Stomach smooth muscle (tissue), 2 donors: Measurements from ENCODE around the gene GET4.

ENCODE experiments used
- H3K27ac ChIP-seq: one replicate; pipeline ENCODE4 v1.7.0; 2013; ENCODE audit warnings: mild to moderate bottlenecking, low read length, inconsistent platforms
- H3K27me3 ChIP-seq, 2 donors: one replicate each; pipeline ENCODE4 v1.7.0; 2013; ENCODE audit warnings: low read length in 2 of 2; ENCODE audit not compliant: insufficient read depth in 2 of 2, control insufficient read depth in 1 of 2
- H3K36me3 ChIP-seq, 2 donors: one replicate each; pipeline ENCODE4 v1.7.0; 2013; ENCODE audit warnings: low read length in 2 of 2; ENCODE audit not compliant: control insufficient read depth in 2 of 2, insufficient read depth in 2 of 2
- H3K4me1 ChIP-seq: one replicate; pipeline ENCODE4 v1.7.0; 2013; ENCODE audit warnings: low read length; ENCODE audit not compliant: control insufficient read depth, insufficient read depth
- H3K4me3 ChIP-seq, 2 donors: one replicate each; pipeline ENCODE4 v1.7.0; 2013; ENCODE audit warnings: low read length in 2 of 2
- H3K9ac ChIP-seq, 2 donors: one replicate each; pipeline ENCODE4 v1.7.0; 2013; ENCODE audit warnings: low read length in 2 of 2, mild to moderate bottlenecking in 1 of 2
- H3K9me3 ChIP-seq, 2 donors: one replicate each; pipeline ENCODE4 v1.7.0; 2013; ENCODE audit warnings: low read length in 2 of 2; ENCODE audit not compliant: control insufficient read depth in 2 of 2
- donor health status: healthy.
- donor health status: Pancreatic carcinoma.

Gene GET4

GRCh38 chr7:945556-946255 is 69.4 kb downstream of the GET4 start:
- Histone ChIP-seq H3K9ac (no peak overlapping the region), H3K4me3 (no peak overlapping the region)

More at GRCh38 chr7:945556-946255, 69.4 kb downstream of the GET4 start:
- H3K27ac ChIP-seq, result no peak overlapping the region
- peaks cover 0 to 2% of the 10 kb centered on the region in 2 donors for H3K9me3 ChIP-seq
- no peaks in the 10 kb centered on the region for H3K27me3 ChIP-seq
- H3K4me1 ChIP-seq, result peaks cover 2% of the 10 kb centered on the region
- no peaks in the 10 kb centered on the region for H3K36me3 ChIP-seq
